Chondrocyte (in vitro differentiated cells): ENCODE measurements around the gene OASL. TPM values are rescaled to one million over a fixed set of nuclear protein-coding genes. Genes with fewer than 3 reads are reported as not detected.

Source experiments
- DNase-seq: peaks from one replicate; pipeline ENCODE4 v3.0.0; 2021; ENCODE audit warnings: mixed read lengths, low spot score
- H3K27ac Mint-ChIP-seq: one replicate; pipeline ENCODE4 v1.8.0; 2021; ENCODE audit warnings: mild to moderate bottlenecking, moderate library complexity, mixed read lengths; ENCODE audit not compliant: unreplicated experiment
- H3K27me3 Mint-ChIP-seq: 2 replicates; pipeline ENCODE4 v1.8.0; 2021; ENCODE audit warnings: low read depth, mixed read lengths
- H3K36me3 Mint-ChIP-seq: 2 replicates; pipeline ENCODE4 v1.8.0; 2021; ENCODE audit warnings: low read depth, mixed read lengths
- H3K4me1 Mint-ChIP-seq: 2 replicates; pipeline ENCODE4 v1.8.0; 2021; ENCODE audit warnings: low read depth, mild to moderate bottlenecking, mixed read lengths
- H3K4me3 Mint-ChIP-seq: one replicate; pipeline ENCODE4 v1.8.0; 2021; ENCODE audit warnings: mild to moderate bottlenecking, moderate library complexity, mixed read lengths; ENCODE audit not compliant: unreplicated experiment
- H3K9me3 Mint-ChIP-seq: 2 replicates; pipeline ENCODE4 v1.8.0; 2021; ENCODE audit warnings: low read depth, mixed read lengths
- CTCF ChIP-seq: fragments of 200-600 bp; sonication (generic); IDR thresholded peaks from 2 replicates; pipeline ENCODE4 v1.5.0; 2021; ENCODE audit warnings: antibody characterized with exemption, mild to moderate bottlenecking, moderate library complexity
- total RNA-seq: library from RNA; stranded (reverse); gene quantifications from 3 replicates; pipeline ENCODE4 v1.2.1, GENCODE V29; 2021

The OASL gene
- total RNA-seq, 1 donor from 2014 or later = not detected

- no peaks in the 10 kb centered on the region for H3K4me1 Mint-ChIP-seq
- H3K27ac Mint-ChIP-seq = no peak overlapping the region
- no peak for TF ChIP-seq CTCF
Measured at GRCh38 chr12:120984351-120984898, 54.6 kb downstream of the OASL start.

GRCh38 chr12:120983759-120984158, 55.3 kb downstream of the OASL start:
- Mint-ChIP-seq H3K36me3 (no peaks in the 10 kb centered on the region), H3K27me3 (no peaks in the 10 kb centered on the region), H3K4me3 (no peak overlapping the region), H3K27ac (no peak overlapping the region), H3K4me1 (no peaks in the 10 kb centered on the region), H3K9me3 (peaks cover 3% of the 10 kb centered on the region)
- no peak for TF ChIP-seq CTCF
- DNase-seq = peak; percentile 22

More at GRCh38 chr12:120984351-120984898, 54.6 kb downstream of the OASL start:
- DNase-seq = peak; percentile 39
- Mint-ChIP-seq H3K27me3 (peaks cover under 1% of the 10 kb centered on the region), H3K4me3 (no peak overlapping the region), H3K36me3 (no peaks in the 10 kb centered on the region), H3K9me3 (peaks cover 3% of the 10 kb centered on the region)

GRCh38 chr12:120982659-120983058, 56.4 kb downstream of the OASL start:
- H3K4me1 Mint-ChIP-seq = no peaks in the 10 kb centered on the region
- peak; percentile 8 for DNase-seq
- no peaks in the 10 kb centered on the region for H3K36me3 Mint-ChIP-seq
- no peak for TF ChIP-seq CTCF
- no peaks in the 10 kb centered on the region for H3K9me3 Mint-ChIP-seq
- H3K4me3 Mint-ChIP-seq = no peak overlapping the region
- no peaks in the 10 kb centered on the region for H3K27me3 Mint-ChIP-seq
- no peak overlapping the region for H3K27ac Mint-ChIP-seq

- no peak for TF ChIP-seq CTCF
- Mint-ChIP-seq H3K36me3 (no peaks in the 10 kb centered on the region), H3K4me3 (no peak overlapping the region), H3K27ac (no peak overlapping the region), H3K4me1 (no peaks in the 10 kb centered on the region), H3K9me3 (no peaks in the 10 kb centered on the region), H3K27me3 (no peaks in the 10 kb centered on the region)
- no peak for DNase-seq
Measured at GRCh38 chr12:120981407-120981941, 57.6 kb downstream of the OASL start.

- no peak overlapping the region for H3K27ac Mint-ChIP-seq
- DNase-seq = no peak
Measured at GRCh38 chr12:120980800-120981368, 58.2 kb downstream of the OASL start.

More at GRCh38 chr12:120980800-120981368, 58.2 kb downstream of the OASL start:
- Mint-ChIP-seq H3K9me3 (no peaks in the 10 kb centered on the region), H3K4me3 (no peak overlapping the region), H3K27me3 (no peaks in the 10 kb centered on the region), H3K4me1 (no peaks in the 10 kb centered on the region), H3K36me3 (no peaks in the 10 kb centered on the region)
- no peak for TF ChIP-seq CTCF
